ENCODE results near the gene AAGAB. TPM values are rescaled to one million over a fixed set of nuclear protein-coding genes. Genes with fewer than 3 reads are reported as not detected.

The AAGAB gene
- total RNA-seq, 1 experiment from 2014 or later: 40.1 TPM

GRCh38 chr15:67199391-67199790 is 55.1 kb downstream of the AAGAB start:
- DNase-seq: no peak
- WGBS (ENCODE audit: extremely low coverage, insufficient read length, low lambda C conversion rate): no CpG with 5 or more reads among the region's 4 CpGs
- no peak overlapping the region for H3K56ac ChIP-seq (ENCODE audit: insufficient read length, low read depth, low read length)
- no peaks in the 10 kb centered on the region for H3K9me3 Mint-ChIP-seq
- no peak overlapping the region for H3K4me2 ChIP-seq (ENCODE audit: insufficient read depth, insufficient read length, low read length)
- H4K8ac ChIP-seq (replicated peaks; ENCODE audit: insufficient read length, low read depth, low read length): no peak overlapping the region
- no peak overlapping the region for H2BK15ac ChIP-seq (ENCODE audit: low read depth, low read length)
- H3K14ac ChIP-seq (ENCODE audit: insufficient read depth, low read length): no peak overlapping the region
- H3K18ac ChIP-seq (ENCODE audit: insufficient read length, low read depth, low read length): no peak overlapping the region
- H3K23me2 ChIP-seq (ENCODE audit: insufficient read length, low read depth, low read length, poor library complexity, severe bottlenecking): no peaks in the 10 kb centered on the region
- no peak for TF ChIP-seq CTCF (conservative IDR thresholded peaks at IDR 0.05)
- H3K23ac ChIP-seq (ENCODE audit: insufficient read length, low read depth, low read length): no peak overlapping the region
- no peak overlapping the region for H3K27ac ChIP-seq (ENCODE audit: insufficient read length, low read depth, low read length)
- no peaks in the 10 kb centered on the region for H4K20me1 ChIP-seq (ENCODE audit: control insufficient read depth, insufficient read depth, insufficient read length)
- no peaks in the 10 kb centered on the region for H3K27me3 ChIP-seq (ENCODE audit: insufficient read depth, low read length)
- no peak overlapping the region for H2AK5ac ChIP-seq (ENCODE audit: insufficient read length, low read length)
- no peak overlapping the region for H3K4ac ChIP-seq (ENCODE audit: low read depth, low read length)
- H3K4me1 Mint-ChIP-seq: peaks cover 9 to 18% of the 10 kb centered on the region in 2 experiments
- H3K79me1 ChIP-seq (ENCODE audit: insufficient read depth, low read depth, low read length, poor library complexity, severe bottlenecking): no peaks in the 10 kb centered on the region
- H3K27ac Mint-ChIP-seq: no peak overlapping the region; a peak in 1 of 7 replicates
- no peak overlapping the region for H2AFZ ChIP-seq (ENCODE audit: low read length)
- H3K36me3 Mint-ChIP-seq (ENCODE audit: insufficient read depth in 1 of 3, low read depth in 3 of 3): peaks cover 0 to 36% (median 0%) of the 10 kb centered on the region in 3 experiments; a peak in 5 of 7 replicates
- H2BK5ac ChIP-seq (ENCODE audit: insufficient read length, low read length): no peak overlapping the region
- H2BK20ac ChIP-seq (ENCODE audit: low read depth, low read length, poor library complexity, severe bottlenecking): no peak overlapping the region
- H2BK120ac ChIP-seq (ENCODE audit: low read depth, low read length, poor library complexity, severe bottlenecking): no peak overlapping the region
- no peak overlapping the region for H3T11ph ChIP-seq (ENCODE audit: low read length)
- peaks cover 8% of the 10 kb centered on the region; the same call in 1 of the 2 replicates for H3K4me1 ChIP-seq (ENCODE audit: insufficient read depth, low read length)
- no peak overlapping the region for H4K91ac ChIP-seq (ENCODE audit: insufficient read length, low read depth, low read length)
- no peak overlapping the region for H2BK12ac ChIP-seq (ENCODE audit: insufficient read length, low read depth, low read length)
- H3K4me3 Mint-ChIP-seq: no peak overlapping the region
- no peaks in the 10 kb centered on the region for H3K9me3 ChIP-seq (ENCODE audit: control insufficient read depth, low read depth, low read length)
- no peaks in the 10 kb centered on the region for H3K79me2 ChIP-seq (ENCODE audit: insufficient read depth, low read length)
- no peak overlapping the region for H4K5ac ChIP-seq (ENCODE audit: insufficient read length, low read depth, low read length)
- no peak overlapping the region for H3K9ac ChIP-seq (ENCODE audit: extremely low read depth, insufficient read length, low read length)
- H3K27me3 Mint-ChIP-seq (ENCODE audit: low read depth): no peaks in the 10 kb centered on the region
